SH-SY5Y (cell line): Measurements from ENCODE around the gene SAMD14.

Source experiments
- GATA2 ChIP-seq: IDR thresholded peaks from 2 replicates; pipeline ENCODE4 v1.6.1; 2011; ENCODE audit warnings: mild to moderate bottlenecking, low read depth, low read length
- GATA3 ChIP-seq: IDR thresholded peaks from 2 replicates; pipeline ENCODE4 v1.6.1; 2011; ENCODE audit warnings: low read depth, mild to moderate bottlenecking, low read length, moderate library complexity

Gene SAMD14

GRCh38 chr17:50088952-50089825 is 40.8 kb downstream of the SAMD14 start:
- TF ChIP-seq GATA3, result no peak
- TF ChIP-seq GATA2, result no peak

DNA sequence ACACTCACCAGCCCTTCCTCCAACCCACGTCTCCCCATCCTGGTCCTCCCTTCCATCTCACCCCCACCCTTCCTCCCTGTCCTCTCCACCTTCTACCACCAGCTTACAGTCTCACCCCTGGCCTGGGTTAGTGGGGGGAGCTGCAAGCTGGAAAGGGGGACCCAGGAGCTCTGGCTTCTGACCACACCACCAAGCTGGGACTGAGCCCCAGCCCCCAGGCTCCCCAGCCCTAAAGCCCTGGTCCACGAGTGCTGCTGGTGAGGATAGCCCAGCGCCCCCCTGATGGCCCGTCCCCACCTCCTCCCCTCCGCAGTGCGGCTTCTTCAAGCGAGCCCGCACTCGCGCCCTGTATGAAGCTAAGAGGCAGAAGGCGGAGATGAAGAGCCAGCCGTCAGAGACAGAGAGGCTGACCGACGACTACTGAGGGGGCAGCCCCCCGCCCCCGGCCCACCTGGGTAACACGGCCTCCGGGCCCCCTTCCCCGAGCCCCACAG is 42.0 kb downstream of the SAMD14 start:
- no peak for TF ChIP-seq GATA3
- no peak for TF ChIP-seq GATA2

GRCh38 chr17:50087246-50087911 is 42.6 kb downstream of the SAMD14 start:
- TF ChIP-seq GATA3, result no peak
- no peak for TF ChIP-seq GATA2

GRCh38 chr17:50081757-50082156 is 48.2 kb downstream of the SAMD14 start:
- TF ChIP-seq GATA3 (no peak), GATA2 (no peak)

DNA sequence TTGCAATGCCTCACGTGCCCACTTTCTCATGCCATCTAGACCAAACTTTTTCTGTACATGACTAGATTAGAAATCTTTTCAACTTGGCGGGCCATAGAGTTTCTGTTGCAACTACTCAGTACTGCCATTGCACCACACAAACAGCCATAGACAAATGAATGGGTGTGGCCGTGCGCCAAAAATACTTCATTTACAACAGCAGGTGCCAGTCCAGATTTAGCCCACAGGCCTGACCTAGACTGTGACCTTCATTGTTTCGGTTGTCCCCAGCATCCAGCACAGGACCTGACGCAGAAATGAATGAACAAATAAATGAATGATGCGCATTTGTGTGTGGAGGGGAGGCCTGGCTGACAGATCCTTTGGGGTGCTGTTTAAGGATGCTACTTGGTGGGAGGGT is 49.1 kb downstream of the SAMD14 start:
- TF ChIP-seq GATA2 (no peak), GATA3 (no peak)

- TF ChIP-seq GATA2, result no peak
- no peak for TF ChIP-seq GATA3
These were observed 49.9 kb downstream of the SAMD14 start for GRCh38 chr17:50080096-50080480.

GRCh38 chr17:50079334-50080095 is 50.4 kb downstream of the SAMD14 start:
- TF ChIP-seq GATA3 (no peak), GATA2 (no peak)

GRCh38 chr17:50078430-50078829 is 51.5 kb downstream of the SAMD14 start:
- no peak for TF ChIP-seq GATA3
- TF ChIP-seq GATA2, result no peak

GRCh38 chr17:50076591-50077235 is 53.2 kb downstream of the SAMD14 start:
- TF ChIP-seq GATA3 (no peak), GATA2 (no peak)

DNA sequence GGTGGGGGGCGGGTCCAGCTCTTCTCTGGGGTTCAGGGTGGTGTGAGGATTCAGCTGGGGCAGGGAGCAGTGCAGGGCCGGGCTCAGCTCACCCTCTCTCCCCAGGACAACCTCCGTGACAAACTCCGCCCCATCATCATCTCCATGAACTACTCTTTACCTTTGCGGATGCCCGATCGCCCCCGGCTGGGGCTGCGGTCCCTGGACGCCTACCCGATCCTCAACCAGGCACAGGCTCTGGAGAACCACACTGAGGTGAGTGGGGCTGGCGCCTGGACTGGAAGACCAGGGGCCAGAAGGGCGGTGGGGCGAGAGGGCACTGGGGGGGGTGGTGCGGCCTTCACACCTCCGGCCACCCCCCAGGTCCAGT is 53.8 kb downstream of the SAMD14 start:
- no peak for TF ChIP-seq GATA2
- no peak for TF ChIP-seq GATA3

DNA sequence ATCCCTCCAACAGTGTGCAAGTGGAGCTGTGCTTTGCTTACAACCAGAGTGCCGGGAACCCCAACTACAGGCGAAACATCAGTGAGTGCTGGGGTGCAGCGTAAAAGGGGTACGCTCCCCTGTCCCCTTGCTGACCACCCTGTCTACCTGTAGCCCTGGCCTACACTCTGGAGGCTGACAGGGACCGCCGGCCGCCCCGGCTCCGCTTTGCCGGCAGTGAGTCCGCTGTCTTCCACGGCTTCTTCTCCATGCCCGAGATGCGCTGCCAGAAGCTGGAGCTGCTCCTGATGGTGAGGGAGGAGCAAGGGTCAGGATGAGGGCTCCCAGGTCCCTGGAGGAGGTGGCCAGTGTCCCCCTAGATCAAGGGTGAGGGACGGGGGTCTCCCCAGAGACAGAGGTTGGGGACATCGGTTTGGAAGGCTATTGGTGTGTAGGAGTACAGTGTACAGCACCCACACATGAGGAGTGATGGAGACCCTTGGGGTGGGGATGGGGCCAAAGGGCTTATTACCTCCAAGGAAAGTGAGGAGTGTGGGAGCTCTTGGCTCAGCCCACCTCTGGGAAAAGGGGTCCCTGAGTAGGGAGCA is 54.4 kb downstream of the SAMD14 start:
- no peak for TF ChIP-seq GATA2
- no peak for TF ChIP-seq GATA3

GRCh38 chr17:50074227-50074626 is 55.7 kb downstream of the SAMD14 start:
- no peak for TF ChIP-seq GATA3
- TF ChIP-seq GATA2, result no peak

DNA sequence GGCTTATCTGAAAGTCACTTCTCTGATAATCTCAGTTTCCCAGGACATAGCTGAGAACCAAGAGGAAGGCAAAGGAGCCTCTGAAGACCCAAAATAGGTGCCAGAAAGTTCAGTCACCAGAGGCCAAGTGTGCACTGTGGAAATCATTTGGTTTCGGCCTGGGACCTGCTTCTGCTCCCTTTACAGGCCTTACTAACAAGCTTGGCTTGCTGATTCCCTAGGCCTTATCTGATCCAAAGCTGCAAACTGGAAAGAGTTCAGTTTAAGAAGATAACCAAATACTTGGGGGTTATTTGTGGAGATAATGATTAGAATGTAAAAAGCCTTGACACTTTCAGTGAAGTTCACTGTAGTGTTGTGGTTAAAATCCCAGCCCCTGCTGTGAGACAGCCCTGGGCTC is 57.0 kb downstream of the SAMD14 start:
- no peak for TF ChIP-seq GATA3
- no peak for TF ChIP-seq GATA2

DNA sequence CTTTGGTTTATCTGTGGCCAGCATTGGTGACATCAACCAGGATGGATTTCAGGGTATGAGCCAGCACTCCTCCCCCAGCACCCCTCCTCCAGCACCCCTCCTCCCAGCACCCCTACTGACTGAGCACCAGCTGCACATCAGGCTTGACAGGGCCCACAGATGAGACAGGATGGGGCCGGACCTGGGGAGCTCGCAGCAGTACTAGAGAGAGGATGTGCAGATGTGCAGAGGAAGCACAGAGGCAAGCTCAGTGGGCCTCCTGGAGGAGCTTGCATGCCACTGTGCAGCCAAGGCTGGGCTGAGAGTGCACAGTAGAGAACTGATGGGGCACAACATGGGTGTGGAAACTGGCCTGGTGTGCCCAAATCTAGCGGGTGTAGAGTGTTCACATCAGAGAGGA is 57.8 kb downstream of the SAMD14 start:
- TF ChIP-seq GATA3 (no peak), GATA2 (no peak)
